PC-9 (cell line): ENCODE results near the gene AHSG.

Source experiments
- CTCF ChIP-seq: fragments of 200-600 bp; sonication (generic); conservative IDR thresholded peaks from 2 replicates; pipeline ENCODE4 v1.6.1; 2017; ENCODE audit warnings: mixed run types, antibody characterized with exemption, mild to moderate bottlenecking, moderate library complexity
- EZH2 ChIP-seq: fragments of 200-600 bp; sonication (generic); IDR thresholded peaks from 2 replicates; pipeline ENCODE4 v1.8.0; 2017; ENCODE audit warnings: antibody characterized with exemption, low read depth

GRCh38 chr3:186665625-186666188 is 52.8 kb downstream of the AHSG start, which contains the start of gene HRG:
- TF ChIP-seq EZH2: no peak
- TF ChIP-seq CTCF: no peak
